Cerebellar cortex (tissue), 1 donor: ENCODE data around the gene FABP1.

Source experiments
- DNase-seq: peaks from one replicate; pipeline ENCODE4 v3.0.0-alpha.2; 2015; ENCODE audit warnings: low spot score

The FABP1 gene

GRCh38 chr2:88081924-88082608 lies 45.8 kb downstream of the FABP1 start:
- no peak for DNase-seq

- DNase-seq = no peak
Observed at GRCh38 chr2:88080545-88080944, 47.3 kb downstream of the FABP1 start.

- no peak for DNase-seq
Observed at GRCh38 chr2:88078643-88079172, 49.2 kb downstream of the FABP1 start.

- DNase-seq = no peak
Observed at GRCh38 chr2:88077080-88077479, 50.8 kb downstream of the FABP1 start.

GRCh38 chr2:88074854-88075292 lies 53.0 kb downstream of the FABP1 start:
- DNase-seq = no peak

GRCh38 chr2:88074150-88074549 lies 53.7 kb downstream of the FABP1 start:
- DNase-seq = no peak
